ENCODE data around the gene TPGS1.

Gene TPGS1

DNA sequence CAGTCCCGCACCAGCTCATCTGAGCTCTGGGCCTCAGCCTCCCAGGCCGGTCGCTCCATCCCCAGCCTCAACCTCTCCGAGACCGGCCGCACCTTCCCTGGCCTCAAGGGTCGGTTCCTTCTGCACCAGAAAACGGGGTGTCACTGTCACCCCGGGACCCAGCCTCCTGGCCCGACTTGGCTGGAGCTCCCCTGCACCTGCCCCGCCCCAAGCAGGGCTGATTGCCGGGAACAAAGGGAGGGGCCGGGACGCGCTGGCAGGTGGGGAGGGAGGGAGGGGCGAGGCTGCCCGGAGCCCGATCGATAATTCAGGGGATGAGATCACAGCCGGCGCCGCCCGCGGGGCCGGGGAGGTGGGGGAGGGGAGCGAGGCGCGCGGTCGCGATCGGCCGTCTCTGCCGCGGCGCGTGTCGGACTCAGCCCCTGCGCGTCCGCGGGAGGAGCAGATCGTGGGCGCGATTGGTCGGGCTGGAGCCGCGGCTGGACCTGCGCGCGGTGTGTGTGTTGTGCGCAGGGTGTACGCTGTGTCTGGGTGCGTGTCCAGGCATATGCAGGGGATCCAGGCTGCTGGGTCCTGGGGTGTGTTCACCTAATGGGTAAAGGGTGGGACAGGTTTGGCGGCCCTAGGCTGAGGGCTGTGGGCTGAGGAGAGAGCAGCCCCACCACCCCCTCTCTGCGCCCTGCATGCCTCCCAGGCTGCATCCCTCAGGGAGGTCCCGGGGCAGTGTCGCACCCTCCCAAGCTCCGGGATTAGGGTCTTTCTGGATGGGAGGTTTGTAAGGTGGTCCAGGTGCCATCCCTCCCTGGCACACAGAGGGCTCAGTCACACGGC lies 45.4 kb upstream of the TPGS1 start:
- H3K4me3 ChIP-seq (ENCODE audit: low read depth, low read length): no peak overlapping the region
- TF ChIP-seq CTCF (IDR thresholded peaks at IDR 0.05; ENCODE audit: insufficient read depth, low read depth, low read length, missing control alignments): no peak
- DNase-seq (ENCODE audit: low read depth): no peak

DNA sequence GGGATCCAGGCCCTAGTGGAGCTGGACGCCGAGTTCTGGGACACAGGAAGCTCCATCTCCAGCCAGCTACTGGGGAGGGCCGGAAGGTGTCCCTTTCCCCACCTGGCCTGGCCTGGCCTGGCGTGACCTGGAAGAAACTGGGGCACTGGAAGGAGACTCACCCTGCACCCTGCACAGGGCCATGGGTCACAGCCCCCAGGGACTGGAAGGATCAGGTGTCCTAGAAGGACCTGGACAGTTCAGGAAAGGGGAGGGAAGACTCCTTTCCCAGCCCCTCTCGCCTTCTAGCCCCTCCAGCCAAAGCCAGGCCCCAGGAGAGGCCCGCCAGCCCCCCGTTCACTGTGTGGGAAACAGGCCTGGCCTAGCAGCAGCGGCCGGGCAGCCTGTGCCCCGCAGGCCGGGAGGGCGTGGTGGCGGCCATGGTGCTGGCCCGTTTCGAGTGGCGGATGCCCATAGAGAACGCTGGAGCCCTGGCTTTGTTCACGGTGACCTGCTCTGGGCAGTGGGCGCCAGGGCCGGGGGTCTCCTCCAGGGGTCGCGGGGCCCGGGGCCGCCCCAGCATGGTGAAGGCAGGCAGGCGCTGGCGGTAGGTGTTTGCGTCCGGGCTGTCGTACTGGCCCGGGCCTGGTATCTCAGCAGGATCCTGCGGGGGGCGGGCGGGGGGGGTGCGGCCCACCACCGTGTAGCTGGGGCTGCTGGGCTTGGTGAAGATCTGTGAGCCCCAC lies 43.7 kb upstream of the TPGS1 start:
- no peak overlapping the region for H3K4me3 ChIP-seq (ENCODE audit: low read depth, low read length)
- DNase-seq (ENCODE audit: low read depth): no peak
- TF ChIP-seq CTCF (IDR thresholded peaks at IDR 0.05; ENCODE audit: insufficient read depth, low read depth, low read length, missing control alignments): no peak

DNA sequence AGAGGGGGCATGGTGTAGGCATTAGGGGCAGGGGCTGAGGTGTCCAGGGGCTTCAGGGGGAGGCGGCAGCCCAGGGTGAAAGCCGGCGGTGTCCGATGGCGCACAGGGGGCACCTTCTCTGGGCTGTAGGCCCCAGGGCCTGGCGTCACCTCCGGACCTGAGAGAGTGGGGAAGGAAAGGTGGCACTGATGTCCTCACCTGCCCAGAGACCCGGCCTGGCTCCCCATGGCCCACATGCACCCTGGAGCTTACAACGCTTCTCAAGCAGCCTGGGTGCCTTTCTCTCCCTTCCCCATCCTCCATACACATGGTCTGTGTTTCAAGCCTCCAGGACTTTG lies 43.1 kb upstream of the TPGS1 start:
- no peak for DNase-seq (ENCODE audit: low read depth)
- TF ChIP-seq CTCF (IDR thresholded peaks at IDR 0.05; ENCODE audit: insufficient read depth, low read depth, low read length, missing control alignments): no peak

GRCh38 chr19:465056-465816 lies 42.1 kb upstream of the TPGS1 start:
- no peak for TF ChIP-seq CTCF (IDR thresholded peaks at IDR 0.05; ENCODE audit: insufficient read depth, low read depth, low read length, missing control alignments)
- no peak overlapping the region for H3K4me3 ChIP-seq (ENCODE audit: low read depth, low read length)
- DNase-seq (ENCODE audit: low read depth): no peak

More for the DNA sequence above, 43.1 kb upstream of the TPGS1 start:
- no peak overlapping the region for H3K4me3 ChIP-seq (ENCODE audit: low read depth, low read length)

DNA sequence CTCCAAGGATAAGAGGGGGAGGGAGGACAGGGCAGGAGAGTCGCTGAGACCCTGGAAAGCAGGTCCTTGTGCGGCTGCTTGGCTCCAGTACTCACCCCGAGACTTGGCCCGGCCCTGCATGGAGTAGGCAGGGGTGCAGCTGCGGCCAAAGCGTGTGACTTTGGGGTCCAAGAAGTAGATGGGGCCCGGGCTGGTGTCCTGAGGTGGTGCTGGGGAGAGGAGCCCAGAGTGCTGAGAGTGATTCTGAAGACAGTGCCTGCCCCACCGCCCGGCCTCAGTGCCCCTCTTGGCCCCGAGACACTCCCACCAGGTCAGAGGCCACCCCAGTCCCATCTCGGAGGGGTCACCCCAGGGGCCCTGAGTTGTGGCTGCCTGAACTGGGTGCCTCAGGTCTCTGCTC lies 39.7 kb upstream of the TPGS1 start:
- no peak for DNase-seq (ENCODE audit: low read depth)
- TF ChIP-seq CTCF (IDR thresholded peaks at IDR 0.05; ENCODE audit: insufficient read depth, low read depth, low read length, missing control alignments): no peak
- H3K4me3 ChIP-seq (ENCODE audit: low read depth, low read length): no peak overlapping the region

- no peak for TF ChIP-seq CTCF (IDR thresholded peaks at IDR 0.05; ENCODE audit: insufficient read depth, low read depth, low read length, missing control alignments)
- DNase-seq (ENCODE audit: low read depth): no peak
- no peak overlapping the region for H3K4me3 ChIP-seq (ENCODE audit: low read depth, low read length)
These were observed 38.6 kb upstream of the TPGS1 start for GRCh38 chr19:468587-469256.

Data from GM12865 (cell line).